Panc1 (cell line): ENCODE measurements around the gene EXOC3L4. TPM values are rescaled to one million over a fixed set of nuclear protein-coding genes. Genes with fewer than 3 reads are reported as not detected.
A peak's percentile ranks its signal among the peaks of the same experiment; 100 is the strongest.
"Not testable (repeated sequence)": the region's sequence is repeated elsewhere in the genome, so short reads cannot be mapped to it uniquely, and the experiment has no call there.

Experiments
- ATAC-seq: fragments of 200-7000 bp; cut with Tn5 transposase; 2 replicates; pipeline ENCODE4 v1.9.1; 2020; ENCODE audit warnings: mild to moderate bottlenecking, moderate library complexity
- BruUV-seq: library from RNA; stranded (reverse); fragments of 400-500 nt; replicated peaks from 2 replicates; lab custom pipeline; 2021; lab: Mats Ljungman, UMichigan
- CTCF ChIA-PET: fragments of 300-600 bp; sonication (Branson Sonifier 250); formaldehyde crosslinking; loops from one replicate; lab custom pipeline; 2022; ENCODE audit warnings: antibody characterized with exemption; lab: Charles Lee
- POLR2A ChIA-PET: fragments of 300-600 bp; sonication (Branson Sonifier 250); formaldehyde crosslinking; loops from one replicate; lab custom pipeline; 2022; ENCODE audit warnings: antibody characterized with exemption; lab: Charles Lee
- DNase-seq: peaks from one replicate; pipeline ENCODE4 v3.0.0-alpha.2; 2010; ENCODE audit warnings: low read depth, low spot score
- H3K27ac ChIP-seq: 2 replicates; pipeline ENCODE4 v1.5.1; 2011; ENCODE audit warnings: mild to moderate bottlenecking, low read length, inconsistent platforms
- H3K27me3 ChIP-seq: fragments of 200-500 bp; sonication (Bioruptor generic); 2 replicates; pipeline ENCODE4 v1.6.0; 2014; ENCODE audit warnings: low read length, inconsistent platforms; ENCODE audit not compliant: control insufficient read depth, insufficient read depth
- H3K36me3 ChIP-seq: fragments of 200-500 bp; sonication (Bioruptor generic); 2 replicates; pipeline ENCODE4 v1.5.1; 2014; ENCODE audit warnings: inconsistent platforms, mild to moderate bottlenecking, low read length, moderate library complexity; ENCODE audit not compliant: control insufficient read depth, insufficient read depth
- H3K4me1 ChIP-seq: 2 replicates; pipeline ENCODE4 v1.5.1; 2011; ENCODE audit warnings: inconsistent platforms, mild to moderate bottlenecking, low read length, moderate library complexity; ENCODE audit not compliant: control insufficient read depth, insufficient read depth
- H3K4me3 ChIP-seq, 2 experiments: 2 replicates each; pipeline ENCODE4 v1.5.1; 2011 to 2012; ENCODE audit warnings: low read depth in 2 of 2, low read length in 2 of 2, mild to moderate bottlenecking in 2 of 2, inconsistent platforms in 1 of 2, moderate library complexity in 1 of 2
- H3K9me3 ChIP-seq: fragments of 200-500 bp; sonication (Bioruptor generic); 2 replicates; pipeline ENCODE4 v1.5.1; 2014; ENCODE audit warnings: low read depth, mild to moderate bottlenecking, inconsistent platforms, low read length, moderate library complexity; ENCODE audit not compliant: control insufficient read depth, insufficient read depth
- POLR2AphosphoS5 ChIP-seq: IDR thresholded peaks from 2 replicates; pipeline ENCODE4 v1.6.1; 2012; ENCODE audit warnings: mild to moderate bottlenecking, low read depth, low read length, moderate library complexity
- SIN3A ChIP-seq: IDR thresholded peaks from 2 replicates; pipeline ENCODE4 v1.6.1; 2012; ENCODE audit warnings: low read depth, mild to moderate bottlenecking, low read length, moderate library complexity, borderline replicate concordance; ENCODE audit not compliant: insufficient read depth
- TCF7L2 ChIP-seq: IDR thresholded peaks from 2 replicates; pipeline ENCODE4 v1.6.1; 2011; ENCODE audit warnings: mild to moderate bottlenecking, low read depth, low read length, inconsistent platforms
- in situ Hi-C: cut with HindIII; loops from 2 replicates; pipeline ENCODE4 v1.10.0; 2016; ENCODE audit warnings: low sequenced_read_pairs, low pct_unique_long_range_greater_than_20kb
- intact Hi-C: fragments of 100-400 bp; cut with micrococcal nuclease; formaldehyde crosslinking; loops from one replicate; pipeline ENCODE4 v1.10.0; 2022; ENCODE audit not compliant: unreplicated experiment
- total RNA-seq: library from RNA; stranded (reverse); gene quantifications from one replicate; pipeline ENCODE4 v1.2.1, GENCODE V29; 2021; ENCODE audit not compliant: unreplicated experiment
- TF ChIP-seq, protein P1 (sequence below), 2 experiments: IDR thresholded peaks; 2 replicates each; pipeline ENCODE4 v1.6.1; 2011 to 2012; ENCODE audit warnings: low read depth in 2 of 2, control low read depth in 1 of 2, low read length in 1 of 2, mild to moderate bottlenecking in 1 of 2, moderate library complexity in 1 of 2; ENCODE audit not compliant: insufficient read depth in 1 of 2
- TF ChIP-seq, protein P2 (sequence below): fragments of 450-650 bp; IDR thresholded peaks from 2 replicates; pipeline ENCODE4 v1.5.1; 2017; ENCODE audit warnings: mild to moderate bottlenecking

Gene EXOC3L4
- total RNA-seq, 1 experiment from 2014 or later, result 2.6 TPM

DNA sequence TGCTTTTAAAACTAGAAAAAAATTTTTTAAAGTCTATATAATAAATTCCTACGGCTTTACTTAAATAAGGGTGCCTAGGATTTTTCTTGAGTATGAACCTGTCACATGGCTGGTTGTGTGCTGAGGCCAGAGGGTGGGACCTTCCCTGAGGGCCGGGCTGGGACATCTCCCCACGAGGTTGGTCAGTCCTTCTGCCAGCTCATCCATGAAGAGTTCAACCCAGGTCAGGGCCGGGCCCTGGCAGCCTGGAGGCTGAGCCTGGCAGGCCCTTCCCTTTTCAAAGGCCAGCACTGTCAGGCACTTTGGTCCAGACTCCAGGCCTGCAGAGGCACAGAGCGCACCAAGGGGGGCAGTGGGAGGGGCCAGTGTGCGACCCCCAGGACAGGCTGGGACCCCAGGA is 60.5 kb downstream of the EXOC3L4 start:
- in situ Hi-C loops, result no loop called here
- intact Hi-C loops, result no loop called here
- BruUV-seq, result no TSS peak
- DNase-seq (peak; percentile 45), ATAC-seq (peak; percentile 94)
- Histone ChIP-seq H3K4me3 (no peak overlapping the region), H3K27ac (peak overlapping the region; percentile 63; the same call in 1 of the 2 replicates), H3K36me3 (no peaks in the 10 kb centered on the region), H3K27me3 (no peaks in the 10 kb centered on the region), H3K9me3 (no peaks in the 10 kb centered on the region), H3K4me1 (peaks cover 25% of the 10 kb centered on the region)
- POLR2A ChIA-PET, result interaction anchor here (0.9 kb wide), 1 partner anchor 106 kb away, joined by 4 read pairs; no protein-coding TSS in a partner anchor
- CTCF ChIA-PET, result interaction anchor here (0.6 kb wide), 1 partner anchor 249 kb away, joined by 3 read pairs; no protein-coding TSS in a partner anchor
- TF ChIP-seq, protein P1, sequence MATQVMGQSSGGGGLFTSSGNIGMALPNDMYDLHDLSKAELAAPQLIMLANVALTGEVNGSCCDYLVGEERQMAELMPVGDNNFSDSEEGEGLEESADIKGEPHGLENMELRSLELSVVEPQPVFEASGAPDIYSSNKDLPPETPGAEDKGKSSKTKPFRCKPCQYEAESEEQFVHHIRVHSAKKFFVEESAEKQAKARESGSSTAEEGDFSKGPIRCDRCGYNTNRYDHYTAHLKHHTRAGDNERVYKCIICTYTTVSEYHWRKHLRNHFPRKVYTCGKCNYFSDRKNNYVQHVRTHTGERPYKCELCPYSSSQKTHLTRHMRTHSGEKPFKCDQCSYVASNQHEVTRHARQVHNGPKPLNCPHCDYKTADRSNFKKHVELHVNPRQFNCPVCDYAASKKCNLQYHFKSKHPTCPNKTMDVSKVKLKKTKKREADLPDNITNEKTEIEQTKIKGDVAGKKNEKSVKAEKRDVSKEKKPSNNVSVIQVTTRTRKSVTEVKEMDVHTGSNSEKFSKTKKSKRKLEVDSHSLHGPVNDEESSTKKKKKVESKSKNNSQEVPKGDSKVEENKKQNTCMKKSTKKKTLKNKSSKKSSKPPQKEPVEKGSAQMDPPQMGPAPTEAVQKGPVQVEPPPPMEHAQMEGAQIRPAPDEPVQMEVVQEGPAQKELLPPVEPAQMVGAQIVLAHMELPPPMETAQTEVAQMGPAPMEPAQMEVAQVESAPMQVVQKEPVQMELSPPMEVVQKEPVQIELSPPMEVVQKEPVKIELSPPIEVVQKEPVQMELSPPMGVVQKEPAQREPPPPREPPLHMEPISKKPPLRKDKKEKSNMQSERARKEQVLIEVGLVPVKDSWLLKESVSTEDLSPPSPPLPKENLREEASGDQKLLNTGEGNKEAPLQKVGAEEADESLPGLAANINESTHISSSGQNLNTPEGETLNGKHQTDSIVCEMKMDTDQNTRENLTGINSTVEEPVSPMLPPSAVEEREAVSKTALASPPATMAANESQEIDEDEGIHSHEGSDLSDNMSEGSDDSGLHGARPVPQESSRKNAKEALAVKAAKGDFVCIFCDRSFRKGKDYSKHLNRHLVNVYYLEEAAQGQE (IDR thresholded peaks at IDR 0.05; ENCODE audit: insufficient read depth in 1 of 2, low read depth in 2 of 2, low read length in 1 of 2), result no peak
- TF ChIP-seq TCF7L2, result no peak

- not testable (repeated sequence) for BruUV-seq
- POLR2A ChIA-PET, result interaction anchor here (0.9 kb wide), 1 partner anchor 106 kb away, joined by 4 read pairs; no protein-coding TSS in a partner anchor
These were observed 60.9 kb downstream of the EXOC3L4 start for GRCh38 chr14:103155416-103155815.

GRCh38 chr14:103155826-103156394 is 61.4 kb downstream of the EXOC3L4 start:
- ChIA-PET CTCF (interaction anchor here (0.6 kb wide), 1 partner anchor 248 kb away, joined by 3 read pairs; no protein-coding TSS in a partner anchor), POLR2A (no interaction called here)
- peak overlapping the region; percentile 44; the same call in 1 of the 2 replicates for H3K27ac ChIP-seq
- no peaks in the 10 kb centered on the region for H3K9me3 ChIP-seq
- H3K4me3 ChIP-seq, result no peak overlapping the region
- in situ Hi-C loops, result no loop called here
- no peaks in the 10 kb centered on the region for H3K27me3 ChIP-seq
- TF ChIP-seq TCF7L2, result no peak
- no peak for TF ChIP-seq SIN3A
- TF ChIP-seq POLR2AphosphoS5, result no peak
- TF ChIP-seq, protein P1 (IDR thresholded peaks at IDR 0.05; ENCODE audit: insufficient read depth in 1 of 2, low read depth in 2 of 2, low read length in 1 of 2), result no peak
- TF ChIP-seq, protein P2, sequence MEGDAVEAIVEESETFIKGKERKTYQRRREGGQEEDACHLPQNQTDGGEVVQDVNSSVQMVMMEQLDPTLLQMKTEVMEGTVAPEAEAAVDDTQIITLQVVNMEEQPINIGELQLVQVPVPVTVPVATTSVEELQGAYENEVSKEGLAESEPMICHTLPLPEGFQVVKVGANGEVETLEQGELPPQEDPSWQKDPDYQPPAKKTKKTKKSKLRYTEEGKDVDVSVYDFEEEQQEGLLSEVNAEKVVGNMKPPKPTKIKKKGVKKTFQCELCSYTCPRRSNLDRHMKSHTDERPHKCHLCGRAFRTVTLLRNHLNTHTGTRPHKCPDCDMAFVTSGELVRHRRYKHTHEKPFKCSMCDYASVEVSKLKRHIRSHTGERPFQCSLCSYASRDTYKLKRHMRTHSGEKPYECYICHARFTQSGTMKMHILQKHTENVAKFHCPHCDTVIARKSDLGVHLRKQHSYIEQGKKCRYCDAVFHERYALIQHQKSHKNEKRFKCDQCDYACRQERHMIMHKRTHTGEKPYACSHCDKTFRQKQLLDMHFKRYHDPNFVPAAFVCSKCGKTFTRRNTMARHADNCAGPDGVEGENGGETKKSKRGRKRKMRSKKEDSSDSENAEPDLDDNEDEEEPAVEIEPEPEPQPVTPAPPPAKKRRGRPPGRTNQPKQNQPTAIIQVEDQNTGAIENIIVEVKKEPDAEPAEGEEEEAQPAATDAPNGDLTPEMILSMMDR, result no peak
- DNase-seq (no peak), ATAC-seq (no peak)
- BruUV-seq, result no TSS peak
- intact Hi-C loops, result no loop called here
- H3K4me1 ChIP-seq, result peaks cover 25% of the 10 kb centered on the region
- no peaks in the 10 kb centered on the region for H3K36me3 ChIP-seq

More at GRCh38 chr14:103155416-103155815, 60.9 kb downstream of the EXOC3L4 start:
- in situ Hi-C loops, intact Hi-C loops, H3K9me3 ChIP-seq, H3K27me3 ChIP-seq, DNase-seq, ATAC-seq, H3K4me3 ChIP-seq, H3K36me3 ChIP-seq: not testable (repeated sequence)
- H3K27ac ChIP-seq, result peak overlapping the region; percentile 44; the same call in 1 of the 2 replicates
- peaks cover 25% of the 10 kb centered on the region for H3K4me1 ChIP-seq
- CTCF ChIA-PET, result interaction anchor here (0.6 kb wide), 1 partner anchor 249 kb away, joined by 3 read pairs; no protein-coding TSS in a partner anchor
